H1 (cell line): ENCODE measurements around the gene LRRC32. TPM values are rescaled to one million over a fixed set of nuclear protein-coding genes. Genes with fewer than 3 reads are reported as not detected.

Experiments used
- CTCF ChIA-PET: fragments of 300-600 bp; sonication (Branson Sonifier 250); formaldehyde crosslinking; loops from one replicate; lab custom pipeline; 2021; ENCODE audit not compliant: partially characterized antibody; lab: Charles Lee
- POLR2A ChIA-PET: fragments of 300-600 bp; sonication (Branson Sonifier 250); formaldehyde crosslinking; loops from one replicate; lab custom pipeline; 2021; ENCODE audit warnings: inconsistent platforms; ENCODE audit not compliant: partially characterized antibody; lab: Charles Lee
- DNase-seq, 2 experiments: peaks; one replicate each; pipeline versions ENCODE4 v3.0.0 to v3.0.0-alpha.2; 2010 to 2022; ENCODE audit warnings: low spot score in 2 of 2, low read depth in 1 of 2, mixed read lengths in 1 of 2
- FAIRE-seq: peaks from 2 replicates; lab custom pipeline; 2011; peaks lifted over from hg19 to GRCh38; lab: Jason Lieb, UNC
- H2AFZ ChIP-seq: 2 replicates; pipeline ENCODE4 v1.8.1; 2012; ENCODE audit warnings: low read length, inconsistent platforms
- H2AK5ac ChIP-seq: 2 replicates; pipeline ENCODE4 v1.6.1; 2013; ENCODE audit warnings: low read depth, low read length
- H2BK120ac ChIP-seq: replicated peaks from 2 replicates; pipeline ENCODE3; 2013; ENCODE audit warnings: low read depth, low read length, inconsistent platforms
- H2BK12ac ChIP-seq: 2 replicates; pipeline ENCODE4 v1.6.1; 2013; ENCODE audit warnings: low read depth, low read length
- H2BK15ac ChIP-seq: 2 replicates; pipeline ENCODE4 v1.6.1; 2013; ENCODE audit warnings: low read length
- H2BK20ac ChIP-seq: 2 replicates; pipeline ENCODE4 v1.6.1; 2013; ENCODE audit warnings: low read length
- H2BK5ac ChIP-seq: 2 replicates; pipeline ENCODE4 v1.6.1; 2013; ENCODE audit warnings: low read depth, low read length
- H3K14ac ChIP-seq: 2 replicates; pipeline ENCODE4 v1.6.1; 2013; ENCODE audit warnings: inconsistent platforms; ENCODE audit not compliant: insufficient read length
- H3K18ac ChIP-seq: 2 replicates; pipeline ENCODE4 v1.6.1; 2013; ENCODE audit warnings: low read length; ENCODE audit errors: extremely low read depth
- H3K23ac ChIP-seq: 2 replicates; pipeline ENCODE4 v1.6.1; 2013; ENCODE audit warnings: inconsistent platforms; ENCODE audit not compliant: insufficient read length
- H3K23me2 ChIP-seq: 2 replicates; pipeline ENCODE4 v1.6.1; 2013; ENCODE audit warnings: low read depth, low read length
- H3K27ac ChIP-seq: 2 replicates; pipeline ENCODE4 v1.6.1; 2011; ENCODE audit warnings: low read depth, low read length, inconsistent platforms
- H3K27me3 ChIP-seq, 4 experiments: replicated peaks in 1 of 4; 1 replicate in 1 of 4; 2 replicates in 3 of 4; pipeline versions ENCODE4 v1.6.1 to v1.8.1; 2011 to 2013; ENCODE audit warnings: low read length in 3 of 4, mild to moderate bottlenecking in 3 of 4, inconsistent platforms in 2 of 4, mixed read lengths in 2 of 4, moderate library complexity in 1 of 4; ENCODE audit not compliant: control insufficient read depth in 3 of 4, insufficient read depth in 3 of 4; ENCODE audit errors: extremely low read depth in 1 of 4
- H3K36me3 ChIP-seq, 4 experiments: 2 replicates each; pipeline versions ENCODE4 v1.6.1 to v1.8.1; 2011 to 2013; ENCODE audit warnings: mild to moderate bottlenecking in 4 of 4, low read length in 3 of 4, moderate library complexity in 2 of 4, control low read depth in 1 of 4, inconsistent platforms in 1 of 4; ENCODE audit not compliant: insufficient read depth in 4 of 4, control insufficient read depth in 2 of 4
- H3K4ac ChIP-seq: replicated peaks from 2 replicates; pipeline ENCODE3; 2013; ENCODE audit warnings: low read length, low read depth, mixed read lengths, inconsistent platforms; ENCODE audit not compliant: insufficient read length
- H3K4me1 ChIP-seq, 4 experiments: replicated peaks in 1 of 4; 1 replicate in 1 of 4; 2 replicates in 3 of 4; pipeline versions ENCODE4 v1.6.1 to v1.8.1; 2011 to 2013; ENCODE audit warnings: low read length in 3 of 4, inconsistent platforms in 2 of 4, mixed read lengths in 1 of 4; ENCODE audit not compliant: insufficient read depth in 4 of 4, control insufficient read depth in 3 of 4
- H3K4me2 ChIP-seq, 2 experiments: 2 replicates each; pipeline versions ENCODE4 v1.6.1 to v1.8.1; 2011 to 2013; ENCODE audit warnings: low read depth in 2 of 2, low read length in 2 of 2, control low read depth in 1 of 2, inconsistent platforms in 1 of 2, mild to moderate bottlenecking in 1 of 2; ENCODE audit not compliant: insufficient read depth in 1 of 2
- H3K4me3 ChIP-seq, 4 experiments: fragments of 200-600, 300-600 bp in 1 of 4; sonication (generic), shearing (Covaris generic), sonication (Bioruptor Twin) in 1 of 4; 2 replicates each; pipeline versions ENCODE4 v1.5.1 to v1.8.1; 2011 to 2016; ENCODE audit warnings: low read length in 4 of 4, low read depth in 3 of 4, control low read depth in 2 of 4, inconsistent platforms in 2 of 4, mild to moderate bottlenecking in 2 of 4, mixed read lengths in 1 of 4, moderate library complexity in 1 of 4; ENCODE audit not compliant: insufficient read depth in 2 of 4; ENCODE audit errors: extremely low read depth in 1 of 4
- H3K56ac ChIP-seq: replicated peaks from 2 replicates; pipeline ENCODE3; 2013; ENCODE audit warnings: low read depth, mild to moderate bottlenecking, mixed read lengths, low read length, inconsistent platforms; ENCODE audit not compliant: insufficient read length
- H3K79me1 ChIP-seq: 2 replicates; pipeline ENCODE4 v1.6.1; 2013; ENCODE audit warnings: low read depth, low read length, control low read depth
- H3K79me2 ChIP-seq, 2 experiments: 2 replicates each; pipeline versions ENCODE4 v1.6.1 to v1.8.1; 2012 to 2013; ENCODE audit warnings: low read length in 2 of 2, mild to moderate bottlenecking in 2 of 2, inconsistent platforms in 1 of 2; ENCODE audit not compliant: insufficient read depth in 2 of 2, control insufficient read depth in 1 of 2
- H3K9ac ChIP-seq, 4 experiments: replicated peaks in 1 of 4; 1 replicate in 1 of 4; 2 replicates in 3 of 4; pipeline versions ENCODE4 v1.6.1 to v1.8.1; 2011 to 2013; ENCODE audit warnings: low read depth in 3 of 4, low read length in 3 of 4, control low read depth in 2 of 4, mild to moderate bottlenecking in 2 of 4, moderate library complexity in 2 of 4, inconsistent platforms in 1 of 4; ENCODE audit errors: extremely low read depth in 1 of 4
- H3K9me3 ChIP-seq, 2 experiments: 2 replicates each; pipeline versions ENCODE4 v1.6.1 to v1.8.1; 2012 to 2013; ENCODE audit warnings: mild to moderate bottlenecking in 2 of 2, moderate library complexity in 2 of 2, control low read depth in 1 of 2, inconsistent platforms in 1 of 2, low read depth in 1 of 2, low read length in 1 of 2, mixed read lengths in 1 of 2; ENCODE audit not compliant: insufficient read depth in 2 of 2
- H4K20me1 ChIP-seq, 2 experiments: replicated peaks in 1 of 2; 2 replicates each; pipeline versions ENCODE3 to v1.8.1; 2011 to 2013; ENCODE audit warnings: inconsistent platforms in 2 of 2, low read length in 2 of 2, mild to moderate bottlenecking in 1 of 2; ENCODE audit not compliant: insufficient read depth in 2 of 2, control insufficient read depth in 1 of 2
- H4K5ac ChIP-seq: 2 replicates; pipeline ENCODE4 v1.6.1; 2013; ENCODE audit warnings: low read length, low read depth, mixed read lengths, inconsistent platforms; ENCODE audit not compliant: insufficient read length
- H4K8ac ChIP-seq: 2 replicates; pipeline ENCODE4 v1.8.0; 2013; ENCODE audit warnings: mild to moderate bottlenecking, moderate library complexity, low read length, inconsistent platforms; ENCODE audit not compliant: insufficient read depth; ENCODE audit errors: extremely low read depth
- H4K91ac ChIP-seq: replicated peaks from 2 replicates; pipeline ENCODE3; 2013; ENCODE audit warnings: low read length, mixed read lengths, inconsistent platforms; ENCODE audit not compliant: insufficient read length
- RFX5 ChIP-seq: IDR thresholded peaks from 2 replicates; pipeline ENCODE4 v1.6.1; 2011; ENCODE audit warnings: low read depth, low read length, improper control_type of control experiment, borderline replicate concordance
- WGBS, 2 experiments: shearing (Covaris generic) in 1 of 2; methylation state at CpG; one replicate each; pipeline versions ENCODE4 v1.1.6 to v1.1.7; 2013 to 2015; ENCODE audit warnings: low lambda C conversion rate in 2 of 2, mixed read lengths in 2 of 2, inconsistent platforms in 1 of 2, low coverage in 1 of 2, missing lambda C conversion rate in 1 of 2; ENCODE audit not compliant: insufficient replicate concordance in 2 of 2, insufficient coverage in 1 of 2, insufficient read length in 1 of 2; ENCODE audit errors: extremely low coverage in 1 of 2, missing lambda C conversion rate in 1 of 2; 5-methylcytosine and 5-hydroxymethylcytosine counted together
- polyA plus RNA-seq, 7 experiments: library from polyadenylated mRNA; depleted of rRNA in 3 of 7; stranded (reverse) in 5 of 7; unstranded in 2 of 7; fragments of >200 nt in 5 of 7; fragments of 200-250 nt in 2 of 7; gene quantifications; 1 replicate in 5 of 7; 2 replicates in 1 of 7; 4 replicates in 1 of 7; pipeline versions ENCODE4 v1.2.1 to v1.2.3, GENCODE V29; 2011 to 2013; ENCODE audit warnings: missing spikeins in 2 of 7, mixed read lengths in 2 of 7
- total RNA-seq: library from RNA; stranded (reverse); fragmentation: NEBNext Ultra II Directional; extraction: Animal tissue kit (Norgen Biotek cat#: 25700); gene quantifications from 2 replicates; pipeline ENCODE4 v1.2.1, GENCODE V29; 2021

The LRRC32 gene
- total and polyA plus RNA-seq, 2 of the 8 experiments (the other 6 are each of a cell fraction or from before 2014, with no cell fraction given) = 0.99 to 1.9 TPM

- no peak overlapping the region for H2AFZ ChIP-seq
- no peak overlapping the region for H4K91ac ChIP-seq
- no peak for TF ChIP-seq RFX5
- FAIRE-seq = no peak
- no peaks in the 10 kb centered on the region for H3K27me3 ChIP-seq
- DNase-seq = no peak
- H3K23ac ChIP-seq = no peak overlapping the region
- no peak overlapping the region for H2BK20ac ChIP-seq
- H3K36me3 ChIP-seq = no peaks in the 10 kb centered on the region
- POLR2A ChIA-PET = no interaction called here
- no peak overlapping the region for H3K14ac ChIP-seq
- H4K5ac ChIP-seq = no peak overlapping the region
- H4K8ac ChIP-seq = no peak overlapping the region
- 87% methylated on average over 7 of the region's 7 CpGs; no CpG with 5 or more reads in 1 of the 2 experiments for WGBS, 2 experiments
- no peaks in the 10 kb centered on the region for H3K9me3 ChIP-seq
- CTCF ChIA-PET = interaction anchor here (0.9 to 2.8 kb wide), 6 partner anchors 11 to 178 kb away, joined by 3 to 19 read pairs (median 4); no protein-coding TSS in a partner anchor
- H3K9ac ChIP-seq = no peak overlapping the region
- no peak overlapping the region for H3K4me2 ChIP-seq
- H2BK5ac ChIP-seq = no peak overlapping the region
- no peaks in the 10 kb centered on the region for H4K20me1 ChIP-seq
- H3K79me1 ChIP-seq = no peaks in the 10 kb centered on the region
- no peak overlapping the region for H3K27ac ChIP-seq
- H3K56ac ChIP-seq = no peak overlapping the region
- peak overlapping the region; percentile 50; the same call in 1 of the 2 replicates for H2BK12ac ChIP-seq
- no peak overlapping the region for H3K4me3 ChIP-seq
- no peaks in the 10 kb centered on the region for H3K79me2 ChIP-seq
- no peak overlapping the region for H3K4ac ChIP-seq
- H2BK15ac ChIP-seq = no peak overlapping the region
- H2BK120ac ChIP-seq = no peak overlapping the region
- H3K23me2 ChIP-seq = peaks cover 2% of the 10 kb centered on the region; the same call in 1 of the 2 replicates
- no peak overlapping the region for H3K18ac ChIP-seq
- H2AK5ac ChIP-seq = no peak overlapping the region
- H3K4me1 ChIP-seq = peaks cover 2 to 12% (median 10%) of the 10 kb centered on the region in 4 experiments
Observed at GRCh38 chr11:76688146-76688545, 17.6 kb upstream of the LRRC32 start.
